MM.1S (cell line): ENCODE results near the gene MICAL2.

Source experiments
- DNase-seq: peaks from one replicate; pipeline ENCODE4 v3.0.0-alpha.2; 2015
- H2AFZ ChIP-seq: fragments of 300-600 bp; sonication (generic); 2 replicates; pipeline ENCODE4 v1.6.0; 2016; ENCODE audit warnings: antibody characterized with exemption, low read length
- H3F3A ChIP-seq: fragments of 300-600 bp; sonication (generic); 2 replicates; pipeline ENCODE4 v1.6.1; 2016; ENCODE audit warnings: mild to moderate bottlenecking, antibody characterized with exemption, low read length, moderate library complexity, mixed read lengths; ENCODE audit not compliant: insufficient read depth
- H3K27ac ChIP-seq: fragments of 300-600 bp; sonication (generic); 2 replicates; pipeline ENCODE4 v1.5.1; 2016; ENCODE audit warnings: mild to moderate bottlenecking, low read length
- H3K27me3 ChIP-seq: fragments of 300-600 bp; sonication (generic); replicated peaks from 2 replicates; pipeline ENCODE4 v1.6.0; 2016; ENCODE audit warnings: low read length; ENCODE audit not compliant: insufficient read depth
- H3K36me3 ChIP-seq: fragments of 300-600 bp; sonication (generic); replicated peaks from 2 replicates; pipeline ENCODE4 v1.6.1; 2016; ENCODE audit warnings: mild to moderate bottlenecking, low read length, mixed read lengths; ENCODE audit not compliant: insufficient read depth
- H3K4me1 ChIP-seq: fragments of 300-600 bp; sonication (generic); 2 replicates; pipeline ENCODE4 v1.6.1; 2016; ENCODE audit warnings: low read length, mixed read lengths
- H3K4me2 ChIP-seq: fragments of 300-600 bp; sonication (generic); 2 replicates; pipeline ENCODE4 v1.6.0; 2016; ENCODE audit warnings: low read depth, low read length
- H3K4me3 ChIP-seq: fragments of 300-600 bp; sonication (generic); 2 replicates; pipeline ENCODE4 v1.5.1; 2016; ENCODE audit warnings: low read length, mixed read lengths
- H3K79me2 ChIP-seq: fragments of 300-600 bp; sonication (generic); 2 replicates; pipeline ENCODE4 v1.6.1; 2016; ENCODE audit warnings: mixed run types, low read length, mixed read lengths
- H3K9ac ChIP-seq: fragments of 300-600 bp; sonication (generic); 2 replicates; pipeline ENCODE4 v1.6.1; 2016; ENCODE audit warnings: low read length, mixed read lengths
- H3K9me2 ChIP-seq: fragments of 300-600 bp; sonication (generic); replicated peaks from 2 replicates; pipeline ENCODE4 v1.6.1; 2016; ENCODE audit warnings: mild to moderate bottlenecking, low read length, mixed read lengths; ENCODE audit not compliant: insufficient read depth
- H3K9me3 ChIP-seq: fragments of 300-600 bp; sonication (generic); replicated peaks from 2 replicates; pipeline ENCODE4 v1.6.1; 2016; ENCODE audit warnings: mild to moderate bottlenecking, low read length, mixed read lengths; ENCODE audit not compliant: insufficient read depth
- H4K20me1 ChIP-seq: fragments of 300-600 bp; sonication (generic); 2 replicates; pipeline ENCODE4 v1.6.1; 2016; ENCODE audit warnings: mild to moderate bottlenecking, low read length, moderate library complexity, mixed read lengths; ENCODE audit not compliant: insufficient read depth
- EZH2 ChIP-seq: fragments of 300-600 bp; sonication (generic); optimal IDR thresholded peaks from 2 replicates; pipeline ENCODE3; 2017; ENCODE audit warnings: low read depth, mild to moderate bottlenecking, antibody characterized with exemption, low read length, mixed read lengths
- EZH2phosphoT487 ChIP-seq: fragments of 300-600 bp; sonication (generic); IDR thresholded peaks from 2 replicates; pipeline ENCODE4 v1.6.1; 2018; ENCODE audit warnings: antibody characterized with exemption, low read length
- TF ChIP-seq, protein P1 (sequence below): fragments of 300-600 bp; sonication (generic); IDR thresholded peaks from 2 replicates; pipeline ENCODE4 v1.5.1; 2016; ENCODE audit warnings: antibody characterized with exemption, low read length, mixed read lengths

MICAL2 gene

DNA sequence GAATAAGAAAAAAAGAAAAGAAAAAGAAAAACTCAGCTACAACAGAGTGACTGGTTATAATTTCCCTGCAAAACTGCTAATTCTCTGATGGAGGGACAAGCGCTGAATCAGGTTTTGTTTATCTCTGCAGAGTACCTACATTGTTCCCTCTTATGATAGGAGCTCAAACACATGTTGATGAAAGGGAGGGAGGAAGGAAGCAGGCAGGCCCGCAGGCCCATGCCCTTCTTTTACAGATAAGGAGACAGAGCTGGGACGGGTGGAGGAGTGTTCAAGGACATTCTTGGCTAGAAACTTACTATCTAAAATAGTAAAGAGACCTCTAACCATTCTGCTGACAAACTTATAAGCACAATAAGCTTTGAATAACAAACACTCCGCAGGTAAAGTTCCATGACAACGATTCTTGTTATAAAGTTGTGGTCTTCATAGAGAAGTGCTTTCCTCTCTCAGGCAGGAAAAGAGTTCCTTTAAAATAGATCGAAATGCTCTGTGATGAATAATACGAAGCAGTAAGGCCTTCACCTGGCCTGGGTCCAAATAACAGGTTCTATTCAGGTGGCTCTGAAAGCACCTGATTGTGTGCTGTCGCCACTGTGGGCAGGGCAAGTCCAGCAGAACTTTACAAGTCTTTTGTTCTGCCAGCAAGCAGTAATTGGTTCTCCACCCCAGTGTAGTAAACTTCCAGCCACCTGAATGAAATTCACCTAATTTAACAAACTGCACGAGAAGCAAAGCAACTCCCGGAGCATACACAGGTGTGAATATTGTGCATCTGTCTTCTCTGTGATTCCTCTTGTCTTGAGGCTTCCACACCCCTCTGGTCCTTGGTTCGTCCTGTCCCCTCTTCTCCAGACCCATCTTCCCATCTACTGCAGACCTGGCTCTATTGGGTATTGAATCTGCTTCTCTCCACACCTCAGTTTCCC is 15.3 kb upstream of the MICAL2 start:
- Histone ChIP-seq H3K4me3 (no peak overlapping the region), H2AFZ (no peak overlapping the region), H3K4me1 (peaks cover 3% of the 10 kb centered on the region), H3K27me3 (no peaks in the 10 kb centered on the region), H3K9ac (no peak overlapping the region), H4K20me1 (no peaks in the 10 kb centered on the region), H3K4me2 (no peak overlapping the region), H3K79me2 (no peaks in the 10 kb centered on the region), H3K27ac (no peak overlapping the region), H3F3A (no peaks in the 10 kb centered on the region), H3K36me3 (no peaks in the 10 kb centered on the region), H3K9me2 (no peaks in the 10 kb centered on the region), H3K9me3 (no peaks in the 10 kb centered on the region)
- no peak for DNase-seq
- TF ChIP-seq, protein P1, sequence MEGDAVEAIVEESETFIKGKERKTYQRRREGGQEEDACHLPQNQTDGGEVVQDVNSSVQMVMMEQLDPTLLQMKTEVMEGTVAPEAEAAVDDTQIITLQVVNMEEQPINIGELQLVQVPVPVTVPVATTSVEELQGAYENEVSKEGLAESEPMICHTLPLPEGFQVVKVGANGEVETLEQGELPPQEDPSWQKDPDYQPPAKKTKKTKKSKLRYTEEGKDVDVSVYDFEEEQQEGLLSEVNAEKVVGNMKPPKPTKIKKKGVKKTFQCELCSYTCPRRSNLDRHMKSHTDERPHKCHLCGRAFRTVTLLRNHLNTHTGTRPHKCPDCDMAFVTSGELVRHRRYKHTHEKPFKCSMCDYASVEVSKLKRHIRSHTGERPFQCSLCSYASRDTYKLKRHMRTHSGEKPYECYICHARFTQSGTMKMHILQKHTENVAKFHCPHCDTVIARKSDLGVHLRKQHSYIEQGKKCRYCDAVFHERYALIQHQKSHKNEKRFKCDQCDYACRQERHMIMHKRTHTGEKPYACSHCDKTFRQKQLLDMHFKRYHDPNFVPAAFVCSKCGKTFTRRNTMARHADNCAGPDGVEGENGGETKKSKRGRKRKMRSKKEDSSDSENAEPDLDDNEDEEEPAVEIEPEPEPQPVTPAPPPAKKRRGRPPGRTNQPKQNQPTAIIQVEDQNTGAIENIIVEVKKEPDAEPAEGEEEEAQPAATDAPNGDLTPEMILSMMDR = no peak
- no peak for TF ChIP-seq EZH2
- no peak for TF ChIP-seq EZH2phosphoT487

DNA sequence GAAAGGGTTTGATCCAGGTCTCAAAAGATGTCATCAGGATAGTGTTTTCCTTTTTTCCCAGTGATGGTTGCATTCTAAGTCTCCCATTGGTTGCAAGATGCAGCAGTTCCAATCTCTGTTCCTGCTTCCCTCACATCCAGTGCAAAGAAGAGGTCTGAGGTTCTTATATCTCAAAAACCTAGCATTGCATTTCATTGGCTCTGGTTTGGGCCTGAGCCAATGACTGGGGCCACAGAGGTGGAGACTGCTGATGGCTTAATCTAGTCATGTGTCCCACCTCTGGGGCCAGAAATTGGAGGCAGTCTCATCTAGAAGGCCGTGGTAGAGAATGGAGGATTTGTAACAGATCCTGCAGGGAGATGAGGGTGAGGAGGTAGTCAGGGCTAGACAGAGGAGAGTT is 13.2 kb upstream of the MICAL2 start:
- Histone ChIP-seq H3K9me2 (no peaks in the 10 kb centered on the region), H2AFZ (no peak overlapping the region), H3K4me2 (no peak overlapping the region), H3K27ac (no peak overlapping the region), H3F3A (no peaks in the 10 kb centered on the region), H3K27me3 (no peaks in the 10 kb centered on the region), H3K36me3 (no peaks in the 10 kb centered on the region), H3K4me3 (no peak overlapping the region), H3K9me3 (no peaks in the 10 kb centered on the region), H3K4me1 (no peaks in the 10 kb centered on the region), H4K20me1 (no peaks in the 10 kb centered on the region), H3K79me2 (no peaks in the 10 kb centered on the region), H3K9ac (no peak overlapping the region)
- TF ChIP-seq EZH2phosphoT487 = no peak
- TF ChIP-seq, protein P1 = no peak
- no peak for TF ChIP-seq EZH2
- no peak for DNase-seq

GRCh38 chr11:12098601-12099000 is 11.8 kb upstream of the MICAL2 start:
- no peak overlapping the region for H3K4me2 ChIP-seq
- TF ChIP-seq, protein P1 = no peak
- TF ChIP-seq EZH2phosphoT487 (no peak), EZH2 (no peak)
- H3K4me3 ChIP-seq = no peak overlapping the region
- no peaks in the 10 kb centered on the region for H3F3A ChIP-seq
- no peak for DNase-seq
- H2AFZ ChIP-seq = no peak overlapping the region
- no peaks in the 10 kb centered on the region for H3K27me3 ChIP-seq
- no peaks in the 10 kb centered on the region for H3K9me2 ChIP-seq
- no peak overlapping the region for H3K27ac ChIP-seq
- H4K20me1 ChIP-seq = no peaks in the 10 kb centered on the region
- no peaks in the 10 kb centered on the region for H3K36me3 ChIP-seq
- 0 out of 2 replicates have a peak, but pooled peaks cover under 1% of the 10 kb centered on the region for H3K4me1 ChIP-seq
- no peak overlapping the region for H3K9ac ChIP-seq
- no peaks in the 10 kb centered on the region for H3K79me2 ChIP-seq
- H3K9me3 ChIP-seq = no peaks in the 10 kb centered on the region
